Activated naive CD4-positive, alpha-beta T cell treated with anti-CD3 and anti-CD28 coated beads for 36 hours (primary cell): Measurements from ENCODE around the gene ITGA5. TPM values are rescaled to one million over a fixed set of nuclear protein-coding genes. Genes with fewer than 3 reads are reported as not detected.
A peak's percentile ranks its signal among the peaks of the same experiment; 100 is the strongest.

ENCODE experiments used
- CTCF ChIA-PET: fragments of 350-600 bp; sonication (Branson Sonifier 250); formaldehyde crosslinking; loops from one replicate; lab custom pipeline; 2021; ENCODE audit warnings: antibody characterized with exemption; lab: Charles Lee
- DNase-seq: peaks from one replicate; pipeline ENCODE4 v3.0.0-alpha.2; 2020
- H3K27ac Mint-ChIP-seq: one replicate; pipeline ENCODE4 v1.8.0; 2021; ENCODE audit warnings: mild to moderate bottlenecking, mixed read lengths
- H3K27me3 Mint-ChIP-seq: one replicate; pipeline ENCODE4 v1.8.0; 2021; ENCODE audit warnings: low read depth, mixed read lengths
- H3K36me3 Mint-ChIP-seq: one replicate; pipeline ENCODE4 v1.8.0; 2021; ENCODE audit warnings: low read depth, mixed read lengths
- H3K4me1 Mint-ChIP-seq: one replicate; pipeline ENCODE4 v1.8.0; 2021; ENCODE audit warnings: low read depth, mixed read lengths
- H3K4me3 Mint-ChIP-seq: one replicate; pipeline ENCODE4 v1.8.0; 2021; ENCODE audit warnings: mild to moderate bottlenecking, moderate library complexity, mixed read lengths
- H3K9me3 Mint-ChIP-seq: one replicate; pipeline ENCODE4 v1.8.0; 2021; ENCODE audit warnings: mixed read lengths
- intact Hi-C: fragments of 100-400 bp; cut with micrococcal nuclease; formaldehyde crosslinking; loops from one replicate; pipeline ENCODE4 v1.15.1; 2023
- total RNA-seq, 2 experiments: library from RNA; stranded (reverse); gene quantifications; one replicate each; pipeline ENCODE4 v1.2.3, GENCODE V29; 2021

Gene ITGA5
- total RNA-seq, 2 experiments from 2014 or later, result 17.9 to 18.4 TPM

DNA sequence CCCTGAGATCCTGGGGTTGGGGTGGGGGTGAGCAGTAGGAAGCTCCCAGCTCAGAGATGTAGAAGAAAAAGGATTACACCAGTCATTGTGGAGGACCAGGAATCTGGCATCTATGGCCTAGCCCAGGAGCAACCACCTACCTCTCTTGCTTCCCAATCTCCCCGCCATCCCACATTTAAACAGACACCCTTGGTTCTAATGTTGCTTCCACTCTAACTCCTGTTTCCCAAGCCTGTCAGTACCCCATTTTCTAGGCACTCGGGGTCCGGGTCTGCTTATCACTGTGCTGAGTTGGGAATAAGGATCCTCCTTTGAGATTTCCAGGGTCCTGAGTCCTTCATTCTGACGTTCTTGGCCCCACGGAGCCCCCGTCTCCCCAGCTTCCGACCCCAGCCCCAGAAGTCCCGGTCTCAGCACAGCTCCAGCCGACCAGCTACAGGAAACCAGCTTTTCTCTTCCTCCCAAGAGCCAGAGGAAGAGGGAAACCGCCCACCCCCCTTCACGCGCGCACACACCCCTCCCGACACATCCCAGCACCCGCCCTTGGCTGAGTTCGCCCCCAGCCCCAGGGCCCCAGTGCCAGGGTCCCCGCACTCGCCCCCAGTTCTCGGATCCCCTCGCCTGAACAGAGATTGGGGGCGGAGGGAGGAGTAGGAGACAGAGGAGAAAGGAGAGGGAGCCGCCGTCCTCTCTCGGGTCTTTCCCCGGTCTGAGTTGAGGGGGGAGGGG is 1.2 kb downstream of the ITGA5 start:
- H3K9me3 Mint-ChIP-seq, result no peaks in the 10 kb centered on the region
- no peak for DNase-seq
- H3K4me1 Mint-ChIP-seq, result peaks cover 64% of the 10 kb centered on the region
- CTCF ChIA-PET, result interaction anchor here (0.6 to 14.5 kb wide), 4 partner anchors 9 to 725 kb away, joined by 3 to 257 read pairs (median 14); no protein-coding TSS in a partner anchor
- H3K4me3 Mint-ChIP-seq, result peak overlapping the region; percentile 95
- H3K27ac Mint-ChIP-seq, result peak overlapping the region; percentile 89
- intact Hi-C loops, result loop anchor here (2.0 to 10.0 kb wide), 2 partner anchors 19 to 1033 kb away; partner anchors contain the start of gene SP1
- H3K27me3 Mint-ChIP-seq, result no peaks in the 10 kb centered on the region
- no peaks in the 10 kb centered on the region for H3K36me3 Mint-ChIP-seq

DNA sequence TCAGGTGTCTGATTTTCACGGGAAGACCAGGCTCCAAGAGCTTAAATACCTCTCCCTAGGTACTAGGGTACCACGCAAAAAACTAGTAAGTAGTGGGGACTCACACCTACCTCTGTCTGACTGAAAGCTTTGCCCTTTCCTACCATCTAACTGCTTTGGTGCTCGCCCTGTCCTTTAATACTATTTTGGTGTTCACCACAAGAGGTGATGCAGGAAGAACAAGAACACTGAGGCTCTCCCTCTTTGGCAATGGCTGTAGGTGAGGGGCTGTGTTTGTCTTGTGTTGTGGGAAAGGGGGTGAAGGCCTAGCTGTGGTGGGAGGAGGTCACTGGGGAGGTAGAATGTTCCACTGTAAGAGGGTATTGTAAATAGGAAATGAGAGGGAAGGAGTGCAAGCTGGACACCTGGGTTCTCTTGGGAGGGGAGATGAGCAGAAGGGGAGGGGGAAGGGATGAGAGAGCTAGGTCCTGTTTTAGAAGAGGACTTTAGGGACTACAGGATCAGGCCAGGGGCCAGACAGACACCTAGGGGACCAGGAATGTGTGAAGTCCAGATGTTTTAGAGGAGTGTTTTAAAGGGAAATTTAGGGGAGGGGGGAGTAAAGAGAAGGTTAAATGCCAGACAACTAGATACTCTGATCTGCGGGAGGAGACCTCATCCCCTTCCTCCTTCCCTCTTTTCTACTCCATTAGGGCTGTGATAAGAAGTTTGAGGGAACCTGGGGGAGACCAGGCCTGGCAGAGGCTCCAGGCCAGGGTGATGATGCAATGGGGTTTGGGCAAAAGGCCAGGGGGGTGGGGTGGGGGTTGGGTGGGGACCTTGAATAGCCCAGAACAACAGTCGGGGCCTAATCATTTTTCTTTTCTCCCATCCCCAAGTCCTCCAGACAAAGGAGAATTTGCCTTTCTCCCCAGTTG is 2.1 kb downstream of the ITGA5 start:
- intact Hi-C loops, result loop anchor here (10.0 kb wide), 1 partner anchor 1032 kb away; the partner anchor contains the start of gene SP1
- peak overlapping the region; percentile 89 for H3K27ac Mint-ChIP-seq
- H3K4me3 Mint-ChIP-seq, result peak overlapping the region; percentile 95
- H3K9me3 Mint-ChIP-seq, result no peaks in the 10 kb centered on the region
- H3K27me3 Mint-ChIP-seq, result no peaks in the 10 kb centered on the region
- CTCF ChIA-PET, result interaction anchor here (0.7 to 14.5 kb wide), 7 partner anchors 16 to 203 kb away, joined by 3 to 257 read pairs (median 4); no protein-coding TSS in a partner anchor
- no peak for DNase-seq
- H3K4me1 Mint-ChIP-seq, result peaks cover 73% of the 10 kb centered on the region
- H3K36me3 Mint-ChIP-seq, result no peaks in the 10 kb centered on the region

DNA sequence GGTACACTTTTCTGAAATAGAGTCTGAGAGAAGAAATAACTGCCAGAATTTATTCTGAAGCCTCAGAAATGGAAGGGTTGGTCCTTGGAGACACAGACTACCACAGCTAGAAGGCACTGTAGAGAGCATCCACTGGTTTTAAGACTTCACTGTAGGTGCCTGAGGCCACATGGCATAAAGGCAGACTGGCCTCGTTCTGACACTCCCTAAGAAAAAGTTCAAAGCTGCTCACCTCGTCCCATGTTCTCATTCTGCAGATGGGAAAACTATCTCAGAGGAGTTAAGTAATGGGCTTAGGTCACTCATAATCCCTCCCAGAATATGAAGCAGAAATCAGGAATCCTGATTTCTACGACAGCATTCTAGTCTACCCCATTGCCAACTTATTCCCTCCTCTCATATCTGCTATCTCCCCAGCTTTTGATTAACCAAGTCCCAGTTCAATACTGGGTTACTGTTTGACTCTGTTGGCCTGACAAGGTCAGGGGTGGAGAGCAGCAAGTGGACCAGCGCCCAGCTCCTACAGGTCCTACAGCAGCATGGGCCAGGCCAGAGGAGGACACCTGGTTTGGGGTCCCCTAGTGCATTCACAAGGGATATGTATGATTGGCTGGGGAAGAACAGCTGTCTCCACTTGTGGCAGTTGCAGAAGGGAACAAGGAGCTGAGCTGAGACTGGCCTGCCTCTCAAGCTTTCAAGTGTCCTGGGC is 3.7 kb downstream of the ITGA5 start:
- H3K27ac Mint-ChIP-seq, result peak overlapping the region; percentile 89
- no peaks in the 10 kb centered on the region for H3K9me3 Mint-ChIP-seq
- intact Hi-C loops, result loop anchor here (1.0 to 10.0 kb wide), 2 partner anchors 24 to 1031 kb away; partner anchors contain the start of gene SP1
- DNase-seq, result no peak
- H3K27me3 Mint-ChIP-seq, result no peaks in the 10 kb centered on the region
- H3K36me3 Mint-ChIP-seq, result no peaks in the 10 kb centered on the region
- CTCF ChIA-PET, result interaction anchor here (1.0 to 14.5 kb wide), 8 partner anchors 14 to 201 kb away, joined by 3 to 257 read pairs (median 4); no protein-coding TSS in a partner anchor
- H3K4me1 Mint-ChIP-seq, result peaks cover 76% of the 10 kb centered on the region
- H3K4me3 Mint-ChIP-seq, result no peak overlapping the region

DNA sequence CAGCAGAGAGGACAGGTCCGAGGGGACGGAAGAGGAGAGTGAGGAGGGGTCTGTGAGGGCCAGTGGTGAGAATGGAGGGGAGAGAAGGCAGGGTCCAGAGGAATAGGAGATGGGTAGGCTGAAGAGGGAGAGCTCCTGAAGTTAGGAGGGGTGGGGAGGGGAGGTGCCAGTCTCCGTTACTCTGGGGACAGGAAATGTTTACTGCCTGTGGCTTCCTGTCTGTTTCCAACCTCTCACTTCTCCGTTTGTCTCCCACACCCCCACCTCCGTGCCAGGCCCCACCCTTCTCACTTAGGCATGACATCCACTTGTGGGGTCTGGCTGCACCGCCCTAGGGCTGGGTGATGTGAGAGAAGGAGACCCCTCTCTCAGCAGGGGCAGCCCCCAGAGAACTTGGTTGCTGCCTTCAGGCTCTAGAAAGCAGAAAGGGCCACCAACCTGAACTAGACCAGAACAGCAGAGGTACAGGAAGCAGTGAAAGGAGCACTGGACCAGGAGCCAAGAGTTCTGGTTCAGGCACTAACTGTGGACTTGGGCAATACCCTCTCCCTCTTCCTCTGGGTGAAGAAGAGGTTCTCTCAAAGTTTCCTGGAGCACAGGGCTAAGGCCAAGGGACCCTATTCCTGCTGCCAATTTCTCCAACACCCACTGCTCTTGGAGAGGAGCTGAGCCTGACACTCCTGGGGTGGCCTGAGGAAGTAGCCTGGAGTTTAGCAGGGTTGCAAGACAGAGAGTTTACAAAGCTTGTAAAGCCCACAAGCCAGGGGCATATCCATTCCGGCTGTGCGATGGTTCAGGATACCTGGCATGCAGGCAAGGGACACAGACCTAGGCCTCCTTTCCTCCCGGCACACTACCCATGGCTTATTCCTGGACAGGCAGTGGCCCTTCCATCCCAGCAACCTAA is 5.5 kb downstream of the ITGA5 start:
- H3K27me3 Mint-ChIP-seq, result no peaks in the 10 kb centered on the region
- peaks cover 71% of the 10 kb centered on the region for H3K4me1 Mint-ChIP-seq
- peaks cover 1% of the 10 kb centered on the region for H3K36me3 Mint-ChIP-seq
- DNase-seq, result peak; percentile 76
- CTCF ChIA-PET, result interaction anchor here (1.0 to 14.5 kb wide), 6 partner anchors 13 to 166 kb away, joined by 3 to 257 read pairs (median 8); no protein-coding TSS in a partner anchor
- H3K9me3 Mint-ChIP-seq, result no peaks in the 10 kb centered on the region
- peak overlapping the region; percentile 49 for H3K4me3 Mint-ChIP-seq
- peak overlapping the region; percentile 96 for H3K27ac Mint-ChIP-seq
- intact Hi-C loops, result loop anchor here (2.0 to 10.0 kb wide), 5 partner anchors 83 to 1924 kb away; partner anchors contain the start of genes IL23A, NCKAP1L, SP1 and TESPA1

DNA sequence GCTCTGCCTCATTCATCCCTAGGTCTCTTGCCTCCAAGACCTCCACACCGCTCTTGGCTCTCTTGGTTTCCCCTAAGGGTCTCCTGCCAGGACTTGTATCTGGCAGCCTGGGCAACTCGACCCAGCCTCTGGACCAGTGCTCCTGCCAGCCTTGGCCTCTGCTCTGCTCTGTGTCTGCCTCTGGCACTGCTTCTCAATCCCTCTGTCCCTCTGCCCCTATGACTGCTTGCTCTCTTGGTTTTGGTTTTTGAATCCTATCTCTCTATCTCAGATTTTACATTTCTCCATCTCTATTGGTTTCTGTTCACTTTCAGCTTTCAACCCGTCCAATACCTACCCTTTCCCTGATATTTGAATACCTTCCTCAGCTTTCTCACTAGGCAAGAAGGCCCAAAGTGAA is 6.3 kb downstream of the ITGA5 start:
- H3K27me3 Mint-ChIP-seq, result no peaks in the 10 kb centered on the region
- H3K36me3 Mint-ChIP-seq, result peaks cover 3% of the 10 kb centered on the region
- CTCF ChIA-PET, result interaction anchor here (1.0 to 14.5 kb wide), 6 partner anchors 12 to 167 kb away, joined by 3 to 257 read pairs (median 7); no protein-coding TSS in a partner anchor
- H3K27ac Mint-ChIP-seq, result peak overlapping the region; percentile 96
- peaks cover 69% of the 10 kb centered on the region for H3K4me1 Mint-ChIP-seq
- H3K9me3 Mint-ChIP-seq, result no peaks in the 10 kb centered on the region
- intact Hi-C loops, result loop anchor here (2.0 to 10.0 kb wide), 5 partner anchors 84 to 1925 kb away; partner anchors contain the start of genes IL23A, NCKAP1L, SP1 and TESPA1
- no peak for DNase-seq
- H3K4me3 Mint-ChIP-seq, result peak overlapping the region; percentile 49

DNA sequence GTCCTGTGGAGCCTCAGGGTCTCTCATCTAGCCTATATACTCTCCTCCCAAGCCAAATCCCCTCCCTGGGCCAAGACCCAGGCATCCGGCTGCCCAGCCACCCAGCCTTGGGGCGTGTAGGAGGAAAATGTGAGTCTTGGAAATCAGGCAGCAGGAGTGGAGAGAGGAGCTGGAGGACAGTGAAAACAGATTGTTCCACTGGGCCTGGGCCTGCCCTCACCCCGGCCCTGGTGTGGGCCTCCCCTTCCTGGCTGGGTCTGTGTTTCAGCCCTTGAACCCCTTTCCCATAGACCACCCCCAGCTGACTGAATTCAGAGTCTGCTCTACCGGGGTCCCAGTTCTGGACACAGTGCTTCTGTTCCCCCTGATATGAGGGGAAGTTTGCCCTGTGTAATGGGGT is 6.7 kb downstream of the ITGA5 start:
- intact Hi-C loops, result loop anchor here (2.0 to 10.0 kb wide), 5 partner anchors 84 to 1925 kb away; partner anchors contain the start of genes IL23A, NCKAP1L, SP1 and TESPA1

DNA sequence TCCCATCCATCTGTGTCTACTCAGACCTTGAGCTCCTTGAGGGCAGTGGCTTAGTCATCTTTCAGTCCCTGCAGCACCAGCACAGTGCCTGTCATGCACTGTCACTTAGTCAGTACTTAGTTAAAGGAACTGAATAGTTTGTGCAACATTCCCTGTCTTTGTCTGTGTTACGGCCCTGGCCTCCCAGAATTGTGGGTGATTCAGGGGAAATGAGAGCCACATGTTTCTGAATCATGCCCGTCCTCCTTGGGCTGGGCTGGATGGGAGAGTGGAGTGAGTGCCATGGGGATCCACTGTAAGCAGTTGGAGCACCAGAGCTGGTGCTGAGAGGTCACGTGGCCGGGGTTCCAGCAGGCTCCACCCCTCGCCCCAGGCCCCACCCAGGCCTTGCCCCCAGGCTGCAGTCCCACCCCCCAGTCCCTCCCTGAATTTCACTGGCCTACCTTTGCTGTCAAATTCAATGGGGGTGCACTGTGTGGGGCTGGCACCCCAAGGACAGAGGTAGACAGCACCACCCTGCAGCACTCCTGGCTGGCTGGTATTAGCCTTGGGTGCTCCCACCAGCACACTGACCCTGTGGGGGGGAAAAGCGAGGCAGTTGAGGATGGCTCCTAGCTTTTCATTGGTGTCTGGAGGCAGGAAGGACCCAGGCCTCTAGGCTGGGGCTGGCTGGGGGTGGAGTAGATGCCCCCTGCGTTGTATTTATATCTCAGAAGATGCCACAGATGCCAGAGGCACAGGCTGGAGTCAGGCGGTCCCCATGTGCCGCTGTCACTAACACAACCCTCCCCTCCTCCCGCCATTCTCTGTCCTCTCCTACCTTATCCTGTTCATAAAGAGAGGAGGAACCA is 7.5 kb downstream of the ITGA5 start:
- Mint-ChIP-seq H3K27ac (peak overlapping the region; percentile 96), H3K4me1 (peaks cover 58% of the 10 kb centered on the region), H3K4me3 (peak overlapping the region; percentile 38), H3K27me3 (no peaks in the 10 kb centered on the region), H3K9me3 (no peaks in the 10 kb centered on the region), H3K36me3 (peaks cover 3% of the 10 kb centered on the region)
- peak; percentile 71 for DNase-seq
- intact Hi-C loops, result loop anchor here (1.0 to 10.0 kb wide), 8 partner anchors 8 to 1926 kb away; partner anchors contain the start of genes IL23A, ITGA5, NCKAP1L and SP1
- CTCF ChIA-PET, result interaction anchor here (1.2 to 14.5 kb wide), 6 partner anchors 11 to 31 kb away, joined by 3 to 257 read pairs (median 5); no protein-coding TSS in a partner anchor

More for the DNA sequence above, 6.7 kb downstream of the ITGA5 start:
- Mint-ChIP-seq H3K36me3 (peaks cover 3% of the 10 kb centered on the region), H3K4me3 (peak overlapping the region; percentile 38), H3K4me1 (peaks cover 65% of the 10 kb centered on the region), H3K27me3 (no peaks in the 10 kb centered on the region), H3K9me3 (no peaks in the 10 kb centered on the region), H3K27ac (peak overlapping the region; percentile 96)
- CTCF ChIA-PET, result interaction anchor here (1.2 to 14.5 kb wide), 5 partner anchors 11 to 168 kb away, joined by 3 to 257 read pairs (median 10); no protein-coding TSS in a partner anchor
- no peak for DNase-seq

DNA sequence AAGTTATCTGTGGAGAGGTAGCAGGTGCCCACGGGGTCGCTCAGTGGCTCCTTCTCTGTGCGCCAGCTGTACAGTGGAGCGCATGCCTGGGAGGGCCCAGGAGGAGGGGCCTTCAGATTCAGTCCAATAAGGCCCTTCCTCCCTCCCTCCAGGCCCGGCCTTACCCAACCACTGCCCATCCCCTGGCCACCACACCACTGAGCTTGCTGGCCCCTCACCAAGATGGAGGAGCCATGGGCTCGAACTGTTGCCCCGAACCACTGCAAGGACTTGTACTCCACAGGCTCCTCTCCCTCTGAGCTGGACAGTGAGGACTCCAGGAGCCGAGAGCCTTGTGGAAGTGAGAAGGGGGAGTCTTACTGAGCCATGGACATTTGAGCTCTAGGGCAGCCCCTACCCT is 9.8 kb downstream of the ITGA5 start:
- DNase-seq, result no peak
- no peak overlapping the region for H3K27ac Mint-ChIP-seq
- intact Hi-C loops, result no loop called here
- H3K4me3 Mint-ChIP-seq, result no peak overlapping the region
- H3K36me3 Mint-ChIP-seq, result peaks cover 12% of the 10 kb centered on the region
- CTCF ChIA-PET, result interaction anchor here (0.6 to 14.5 kb wide), 6 partner anchors 8 to 29 kb away, joined by 3 to 257 read pairs (median 3); no protein-coding TSS in a partner anchor
- H3K9me3 Mint-ChIP-seq, result no peaks in the 10 kb centered on the region
- no peaks in the 10 kb centered on the region for H3K27me3 Mint-ChIP-seq
- peaks cover 42% of the 10 kb centered on the region for H3K4me1 Mint-ChIP-seq

DNA sequence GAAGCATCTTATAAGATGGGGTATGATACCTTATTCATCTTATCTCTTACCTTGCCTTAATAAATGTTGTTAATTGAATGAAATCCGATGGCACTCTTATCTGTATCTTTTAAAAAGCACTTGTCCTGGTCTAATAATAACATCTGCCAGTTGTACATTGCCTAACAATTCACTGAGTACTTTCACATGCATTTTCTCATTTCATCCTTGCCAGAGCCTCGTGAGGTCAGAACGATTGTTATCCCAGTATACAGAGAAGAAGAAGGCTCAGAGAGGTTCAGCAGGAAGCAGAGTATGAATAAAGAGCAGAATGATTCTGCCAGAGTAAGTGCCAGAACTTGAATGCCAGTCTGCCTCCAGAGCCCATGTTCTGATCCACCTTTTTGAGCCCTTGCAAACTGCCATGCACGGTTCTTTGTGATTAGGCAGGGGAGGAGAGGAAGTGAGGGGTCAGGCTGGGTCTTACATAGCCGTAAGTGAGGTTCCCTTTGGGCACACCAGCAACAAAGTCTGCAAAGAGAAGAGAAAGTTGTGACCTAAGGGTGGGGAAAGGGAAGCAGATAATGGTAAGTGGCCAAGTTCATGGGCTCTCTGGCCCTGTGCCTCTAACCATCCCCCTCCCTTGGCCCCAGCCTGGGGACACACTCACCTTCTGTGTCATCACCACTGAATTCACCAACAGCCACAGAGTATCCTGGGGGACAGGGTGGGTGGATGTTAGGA is 11.7 kb downstream of the ITGA5 start:
- Mint-ChIP-seq H3K4me3 (no peak overlapping the region), H3K9me3 (no peaks in the 10 kb centered on the region), H3K36me3 (peaks cover 13% of the 10 kb centered on the region), H3K27me3 (no peaks in the 10 kb centered on the region), H3K27ac (peak overlapping the region; percentile 6), H3K4me1 (peaks cover 24% of the 10 kb centered on the region)
- CTCF ChIA-PET, result interaction anchor here (0.5 to 14.5 kb wide), 2 partner anchors 6 to 398 kb away, joined by 3 to 257 read pairs; partner anchors contain the start of gene HOXC8
- intact Hi-C loops, result no loop called here
- DNase-seq, result no peak
